Upper lobe of left lung (tissue), 4 donors: ENCODE results near the gene TTC28.
"Not testable (repeated sequence)": the region's sequence is repeated elsewhere in the genome, so short reads cannot be mapped to it uniquely, and the experiment has no call there.

Experiments
- CTCF ChIP-seq, 6 experiments: fragments of 450-650 bp in 4 of 6; fragments of 200-600 bp in 2 of 6; sonication (generic) in 2 of 6; IDR thresholded peaks; one replicate each; pipeline ENCODE4 v1.5.1; 2016 to 2019; ENCODE audit warnings: antibody characterized with exemption in 6 of 6
- POLR2A ChIP-seq, 4 donors: fragments of 450-650 bp; IDR thresholded peaks; one replicate each; pipeline ENCODE4 v1.5.1; 2016 to 2017; ENCODE audit warnings: antibody characterized with exemption in 4 of 4, mild to moderate bottlenecking in 2 of 4

GRCh38 chr22:28663569-28663942 lies 16.1 kb downstream of the TTC28 start:
- TF ChIP-seq CTCF, POLR2A (IDR thresholded peaks at IDR 0.05): not testable (repeated sequence)
